ENCODE results near the gene MRTO4. TPM values are rescaled to one million over a fixed set of nuclear protein-coding genes. Genes with fewer than 3 reads are reported as not detected.

Gene MRTO4
- polyA plus RNA-seq, 1 of the 3 experiments (the other 2 are of a cell fraction) = 48.4 TPM

DNA sequence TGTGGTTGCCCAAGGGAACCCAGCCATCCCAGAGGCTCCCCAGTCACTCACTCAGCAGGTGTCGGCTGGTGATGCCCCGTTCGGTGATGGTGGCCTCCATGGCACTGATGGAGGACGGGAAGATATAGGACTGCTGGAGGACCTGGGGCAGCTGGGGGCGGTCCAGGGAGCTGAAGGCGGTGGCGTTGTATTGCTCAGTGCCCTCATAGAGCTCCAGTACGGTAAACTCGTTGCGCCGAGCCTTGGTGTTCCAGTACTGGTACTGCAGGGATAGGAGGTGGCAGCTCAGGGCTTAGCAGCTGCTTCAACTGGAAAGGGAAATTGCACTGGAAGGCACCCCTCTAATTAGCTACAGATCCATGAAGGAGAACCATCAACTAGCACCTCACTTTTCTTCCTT is 29.0 kb upstream of the MRTO4 start:
- Histone ChIP-seq H4K20me1 (ENCODE audit: insufficient read depth) (no peaks in the 10 kb centered on the region), H3K36me3 (replicated peaks in 1 of 2; ENCODE audit: control insufficient read depth in 1 of 2, insufficient read depth in 2 of 2, low read length in 1 of 2) (peaks cover 57 to 76% of the 10 kb centered on the region in 2 experiments), H3K79me2 (ENCODE audit: insufficient read depth) (peaks cover 2% of the 10 kb centered on the region; the same call in 1 of the 2 replicates), H3K4me2 (no peak overlapping the region), H3K9me3 (no peaks in the 10 kb centered on the region), H3K9ac (no peak overlapping the region), H2AFZ (ENCODE audit: low read depth) (no peak overlapping the region), H3F3A (replicated peaks; ENCODE audit: insufficient read depth) (peaks cover 6% of the 10 kb centered on the region), H3K27ac (ENCODE audit: low read depth in 2 of 2, low read length in 1 of 2) (no peak overlapping the region), H3K4me3 (ENCODE audit: low read depth in 2 of 2, low read length in 1 of 2) (no peak overlapping the region), H3K9me2 (no peaks in the 10 kb centered on the region), H3K27me3 (ENCODE audit: insufficient read depth) (no peaks in the 10 kb centered on the region), H3K4me1 (ENCODE audit: control insufficient read depth in 1 of 2, insufficient read depth in 2 of 2, low read depth in 1 of 2, low read length in 1 of 2) (no peaks in the 10 kb centered on the region)
- ChIA-PET CTCF (interaction anchor here (2.5 kb wide), 1 partner anchor 19 kb away, joined by 10 read pairs; no protein-coding TSS in a partner anchor), POLR2A (no interaction called here)
- TF ChIP-seq FOXJ3 (CRISPR knock-in tag; IDR thresholded peaks at IDR 0.05) (no peak), GABPA (IDR thresholded peaks at IDR 0.05; ENCODE audit: low read depth) (no peak), IRF3 (IDR thresholded peaks at IDR 0.05; ENCODE audit: low read depth, low read length) (no peak), ELF1 (IDR thresholded peaks at IDR 0.05) (no peak), JUND (IDR thresholded peaks at IDR 0.05) (no peak), RXRA (IDR thresholded peaks at IDR 0.05; ENCODE audit: borderline replicate concordance, low read depth) (no peak), MXI1 (IDR thresholded peaks at IDR 0.05; ENCODE audit: low read depth, low read length) (no peak), EP300 (IDR thresholded peaks at IDR 0.05; ENCODE audit: borderline replicate concordance in 1 of 2, low read depth in 1 of 2, low read length in 1 of 2) (no peak), TAF1 (IDR thresholded peaks at IDR 0.05; ENCODE audit: borderline replicate concordance, low read depth, low read length) (no peak), SIN3A (IDR thresholded peaks at IDR 0.05; ENCODE audit: borderline replicate concordance, low read depth, low read length) (no peak), RFX5 (IDR thresholded peaks at IDR 0.05; ENCODE audit: low read length) (no peak)
- TF ChIP-seq, protein P1, sequence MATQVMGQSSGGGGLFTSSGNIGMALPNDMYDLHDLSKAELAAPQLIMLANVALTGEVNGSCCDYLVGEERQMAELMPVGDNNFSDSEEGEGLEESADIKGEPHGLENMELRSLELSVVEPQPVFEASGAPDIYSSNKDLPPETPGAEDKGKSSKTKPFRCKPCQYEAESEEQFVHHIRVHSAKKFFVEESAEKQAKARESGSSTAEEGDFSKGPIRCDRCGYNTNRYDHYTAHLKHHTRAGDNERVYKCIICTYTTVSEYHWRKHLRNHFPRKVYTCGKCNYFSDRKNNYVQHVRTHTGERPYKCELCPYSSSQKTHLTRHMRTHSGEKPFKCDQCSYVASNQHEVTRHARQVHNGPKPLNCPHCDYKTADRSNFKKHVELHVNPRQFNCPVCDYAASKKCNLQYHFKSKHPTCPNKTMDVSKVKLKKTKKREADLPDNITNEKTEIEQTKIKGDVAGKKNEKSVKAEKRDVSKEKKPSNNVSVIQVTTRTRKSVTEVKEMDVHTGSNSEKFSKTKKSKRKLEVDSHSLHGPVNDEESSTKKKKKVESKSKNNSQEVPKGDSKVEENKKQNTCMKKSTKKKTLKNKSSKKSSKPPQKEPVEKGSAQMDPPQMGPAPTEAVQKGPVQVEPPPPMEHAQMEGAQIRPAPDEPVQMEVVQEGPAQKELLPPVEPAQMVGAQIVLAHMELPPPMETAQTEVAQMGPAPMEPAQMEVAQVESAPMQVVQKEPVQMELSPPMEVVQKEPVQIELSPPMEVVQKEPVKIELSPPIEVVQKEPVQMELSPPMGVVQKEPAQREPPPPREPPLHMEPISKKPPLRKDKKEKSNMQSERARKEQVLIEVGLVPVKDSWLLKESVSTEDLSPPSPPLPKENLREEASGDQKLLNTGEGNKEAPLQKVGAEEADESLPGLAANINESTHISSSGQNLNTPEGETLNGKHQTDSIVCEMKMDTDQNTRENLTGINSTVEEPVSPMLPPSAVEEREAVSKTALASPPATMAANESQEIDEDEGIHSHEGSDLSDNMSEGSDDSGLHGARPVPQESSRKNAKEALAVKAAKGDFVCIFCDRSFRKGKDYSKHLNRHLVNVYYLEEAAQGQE (IDR thresholded peaks at IDR 0.05; ENCODE audit: low read depth, low read length) = no peak
- TF ChIP-seq, protein P2, sequence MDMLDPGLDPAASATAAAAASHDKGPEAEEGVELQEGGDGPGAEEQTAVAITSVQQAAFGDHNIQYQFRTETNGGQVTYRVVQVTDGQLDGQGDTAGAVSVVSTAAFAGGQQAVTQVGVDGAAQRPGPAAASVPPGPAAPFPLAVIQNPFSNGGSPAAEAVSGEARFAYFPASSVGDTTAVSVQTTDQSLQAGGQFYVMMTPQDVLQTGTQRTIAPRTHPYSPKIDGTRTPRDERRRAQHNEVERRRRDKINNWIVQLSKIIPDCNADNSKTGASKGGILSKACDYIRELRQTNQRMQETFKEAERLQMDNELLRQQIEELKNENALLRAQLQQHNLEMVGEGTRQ (IDR thresholded peaks at IDR 0.05; ENCODE audit: borderline replicate concordance, low read depth, low read length) = no peak
- TF ChIP-seq, protein P3, sequence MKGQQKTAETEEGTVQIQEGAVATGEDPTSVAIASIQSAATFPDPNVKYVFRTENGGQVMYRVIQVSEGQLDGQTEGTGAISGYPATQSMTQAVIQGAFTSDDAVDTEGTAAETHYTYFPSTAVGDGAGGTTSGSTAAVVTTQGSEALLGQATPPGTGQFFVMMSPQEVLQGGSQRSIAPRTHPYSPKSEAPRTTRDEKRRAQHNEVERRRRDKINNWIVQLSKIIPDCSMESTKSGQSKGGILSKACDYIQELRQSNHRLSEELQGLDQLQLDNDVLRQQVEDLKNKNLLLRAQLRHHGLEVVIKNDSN (IDR thresholded peaks at IDR 0.05; ENCODE audit: borderline replicate concordance, low read depth) = no peak
- DNase-seq = no peak
- WGBS (ENCODE audit: low lambda C conversion rate) = 98% methylated on average over 11 of the region's 11 CpGs

All from SK-N-SH (cell line).